ENCODE results near the gene HEXD. TPM values are rescaled to one million over a fixed set of nuclear protein-coding genes. Genes with fewer than 3 reads are reported as not detected.

Gene HEXD
- total and polyA plus RNA-seq, 2 of the 8 experiments (the other 6 are each of a cell fraction or from before 2014, with no cell fraction given) = 20.6 to 21.8 TPM

GRCh38 chr17:82418001-82418986 is at the start of gene HEXD, which contains the start of gene OGFOD3 (continued):
- TF ChIP-seq USF2 (IDR thresholded peaks at IDR 0.05; ENCODE audit: low read length) = no peak
- peak; percentile 67 for TF ChIP-seq EGR1 (IDR thresholded peaks at IDR 0.05; ENCODE audit: borderline replicate concordance, low read depth, low read length)
- TF ChIP-seq, protein P1, sequence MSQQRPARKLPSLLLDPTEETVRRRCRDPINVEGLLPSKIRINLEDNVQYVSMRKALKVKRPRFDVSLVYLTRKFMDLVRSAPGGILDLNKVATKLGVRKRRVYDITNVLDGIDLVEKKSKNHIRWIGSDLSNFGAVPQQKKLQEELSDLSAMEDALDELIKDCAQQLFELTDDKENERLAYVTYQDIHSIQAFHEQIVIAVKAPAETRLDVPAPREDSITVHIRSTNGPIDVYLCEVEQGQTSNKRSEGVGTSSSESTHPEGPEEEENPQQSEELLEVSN (IDR thresholded peaks at IDR 0.05) = no peak
- no peak for TF ChIP-seq SIX5 (IDR thresholded peaks at IDR 0.05; ENCODE audit: low read depth, low read length)
- TF ChIP-seq RAD21 (IDR thresholded peaks at IDR 0.05 in 1 of 2, conservative IDR thresholded peaks at IDR 0.05 in 1 of 2; ENCODE audit: low read depth in 2 of 2, low read length in 2 of 2) = no peak
- no peak; a peak in 1 of 4 replicates for TF ChIP-seq HDAC2 (IDR thresholded peaks at IDR 0.05; ENCODE audit: borderline replicate concordance in 1 of 2, low read depth in 2 of 2, low read length in 2 of 2)
- peak; percentile 96; the same call in 1 of the 2 replicates for TF ChIP-seq RBBP5 (IDR thresholded peaks at IDR 0.05; ENCODE audit: borderline replicate concordance, low read depth, low read length)
- no peak for TF ChIP-seq MAFK (IDR thresholded peaks at IDR 0.05; ENCODE audit: low read depth, low read length)
- TF ChIP-seq YY1 (IDR thresholded peaks at IDR 0.05; ENCODE audit: low read depth, low read length) = peak; percentile 84; the same call in 1 of the 2 replicates
- no peak for TF ChIP-seq BRCA1 (IDR thresholded peaks at IDR 0.05; ENCODE audit: low read depth, low read length)
- no peak for TF ChIP-seq JUND (IDR thresholded peaks at IDR 0.05; ENCODE audit: low read length)
- 0 out of 2 replicates have a peak, but pooled peaks have one; percentile 29 for TF ChIP-seq KDM5A (IDR thresholded peaks at IDR 0.05; ENCODE audit: low read length)
- no peak for TF ChIP-seq SP4 (IDR thresholded peaks at IDR 0.05; ENCODE audit: low read length)
- TF ChIP-seq POLR2AphosphoS5 (IDR thresholded peaks at IDR 0.05; ENCODE audit: low read depth, low read length) = peak; percentile 78; the same call in 1 of the 2 replicates
- TF ChIP-seq ZNF274 (IDR thresholded peaks at IDR 0.05; ENCODE audit: borderline replicate concordance, extremely low read depth, low read length) = no peak
- TF ChIP-seq SIN3A (conservative IDR thresholded peaks at IDR 0.05 in 1 of 2, IDR thresholded peaks at IDR 0.05 in 1 of 2; ENCODE audit: low read depth in 1 of 2, low read length in 2 of 2) = peak; percentile 60 to 83; a peak in 3 of 4 replicates
- TF ChIP-seq SUZ12 (IDR thresholded peaks at IDR 0.05; ENCODE audit: low read length) = no peak
- peak; percentile 84 for TF ChIP-seq TAF7 (optimal IDR thresholded peaks at IDR 0.05; ENCODE audit: borderline replicate concordance, low read depth, low read length)
- TF ChIP-seq SRF (IDR thresholded peaks at IDR 0.05; ENCODE audit: low read depth, low read length) = peak; percentile 97
- no peak for TF ChIP-seq BCL11A (IDR thresholded peaks at IDR 0.05; ENCODE audit: low read depth in 2 of 2, low read length in 2 of 2)
